ENCODE results near the gene KCNH4.

KCNH4 gene

DNA sequence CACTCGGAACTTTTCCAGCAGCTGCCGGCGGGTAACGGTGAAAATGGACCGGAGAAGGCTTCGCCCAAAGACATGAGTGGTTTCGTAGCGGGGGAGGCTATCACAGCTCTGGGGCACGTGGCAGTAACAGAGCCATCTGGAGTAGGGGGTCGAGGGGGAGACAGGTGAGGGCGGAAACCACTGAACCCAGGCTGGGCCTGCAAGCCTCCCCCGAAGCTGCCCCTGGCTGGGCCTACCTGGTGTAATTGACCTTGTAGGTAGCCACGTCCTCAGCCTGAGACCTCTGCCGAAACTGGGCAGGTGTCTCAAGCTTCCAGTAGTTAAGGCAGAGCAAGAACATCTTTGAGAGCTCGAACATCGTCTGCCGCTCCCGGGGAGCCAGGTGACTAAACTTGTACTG, 61.6 kb downstream of the KCNH4 start:
- TF ChIP-seq CTCF (IDR thresholded peaks at IDR 0.05; ENCODE audit: insufficient read depth, low read length, missing control alignments), result no peak
- ChIA-PET POLR2A (no interaction called here), CTCF (interaction anchor here (1.0 to 25.6 kb wide), 15 partner anchors 8 to 164 kb away, joined by 3 to 451 read pairs (median 7); partner anchors contain the start of genes CNP, DHX58, DNAJC7 and KCNH4)
- no peak overlapping the region for H3K4me3 ChIP-seq (ENCODE audit: low read depth, low read length)
- no peak for DNase-seq (ENCODE audit: low read depth, low spot score)

GRCh38 chr17:42118545-42118944, 62.4 kb downstream of the KCNH4 start:
- DNase-seq (ENCODE audit: low read depth, low spot score), result no peak
- peak; percentile 27 for TF ChIP-seq CTCF (IDR thresholded peaks at IDR 0.05; ENCODE audit: insufficient read depth, low read length, missing control alignments)
- POLR2A ChIA-PET, result no interaction called here
- CTCF ChIA-PET, result interaction anchor here (1.0 to 25.6 kb wide), 14 partner anchors 9 to 409 kb away, joined by 3 to 451 read pairs (median 8); partner anchors contain the start of genes CNP, DNAJC7, KCNH4 and NKIRAS2
- no peak overlapping the region for H3K4me3 ChIP-seq (ENCODE audit: low read depth, low read length)

- DNase-seq (ENCODE audit: low read depth, low spot score), result no peak
- TF ChIP-seq CTCF (IDR thresholded peaks at IDR 0.05; ENCODE audit: insufficient read depth, low read length, missing control alignments), result no peak
- CTCF ChIA-PET, result interaction anchor here (0.9 to 25.6 kb wide), 14 partner anchors 9 to 409 kb away, joined by 3 to 451 read pairs (median 7); partner anchors contain the start of genes CNP, DNAJC7, KCNH4 and NKIRAS2
Measured at GRCh38 chr17:42118126-42118510, 62.8 kb downstream of the KCNH4 start.

GRCh38 chr17:42117397-42118125, 63.4 kb downstream of the KCNH4 start:
- TF ChIP-seq CTCF (IDR thresholded peaks at IDR 0.05; ENCODE audit: insufficient read depth, low read length, missing control alignments), result no peak
- ChIA-PET CTCF (interaction anchor here (0.6 to 25.6 kb wide), 18 partner anchors 10 to 410 kb away, joined by 3 to 451 read pairs (median 6); partner anchors contain the start of genes CNP, DNAJC7, KCNH4 and NKIRAS2), POLR2A (no interaction called here)
- DNase-seq (ENCODE audit: low read depth, low spot score), result no peak
- no peak overlapping the region for H3K4me3 ChIP-seq (ENCODE audit: low read depth, low read length)

More at GRCh38 chr17:42118126-42118510, 62.8 kb downstream of the KCNH4 start:
- POLR2A ChIA-PET, result no interaction called here
- H3K4me3 ChIP-seq (ENCODE audit: low read depth, low read length), result no peak overlapping the region

DNA sequence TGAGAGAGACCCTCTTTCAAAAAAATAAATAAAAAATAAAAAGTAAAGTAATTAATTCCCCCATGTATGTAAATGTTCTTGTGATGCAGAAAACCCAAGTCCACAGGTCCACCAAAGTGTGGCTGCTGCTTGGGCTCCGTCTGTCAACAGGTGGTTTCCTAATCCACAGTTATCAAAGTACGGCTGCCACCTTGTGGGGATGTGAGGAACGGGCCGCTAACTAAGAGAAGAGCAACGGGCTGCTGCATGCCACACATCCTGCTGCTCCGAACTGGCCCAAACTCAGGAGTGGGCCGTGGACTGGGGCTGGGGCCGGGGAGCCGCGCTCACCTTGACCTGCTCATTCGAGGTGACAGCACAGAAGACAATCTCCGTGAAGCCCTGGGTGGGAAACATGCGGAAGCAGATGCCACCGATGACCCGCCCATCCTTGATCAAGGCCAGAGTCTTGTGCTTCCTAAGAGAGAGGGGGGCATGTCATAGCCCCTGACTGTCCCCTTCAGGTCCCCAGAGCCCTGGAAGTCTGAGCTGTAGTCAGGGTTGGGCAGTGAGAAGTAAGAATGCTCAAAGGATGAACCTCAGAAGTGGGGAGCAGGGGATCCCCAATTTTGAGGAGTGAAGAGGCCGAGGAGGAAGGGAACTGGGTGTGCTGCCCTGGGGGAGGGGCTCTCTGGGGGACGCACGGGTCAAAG, 64.1 kb downstream of the KCNH4 start:
- CTCF ChIA-PET, result interaction anchor here (0.6 to 25.6 kb wide), 18 partner anchors 10 to 206 kb away, joined by 3 to 451 read pairs (median 6); partner anchors contain the start of genes CNP, DNAJC7, KCNH4 and NKIRAS2
- no peak for DNase-seq (ENCODE audit: low read depth, low spot score)

More for the DNA sequence above, 64.1 kb downstream of the KCNH4 start:
- TF ChIP-seq CTCF (IDR thresholded peaks at IDR 0.05; ENCODE audit: insufficient read depth, low read length, missing control alignments), result peak; percentile 89
- POLR2A ChIA-PET, result no interaction called here
- no peak overlapping the region for H3K4me3 ChIP-seq (ENCODE audit: low read depth, low read length)
